GM21367 (cell line): ENCODE data around the gene HSD17B13.
A peak's percentile ranks its signal among the peaks of the same experiment; 100 is the strongest.
"Not testable (repeated sequence)": the region's sequence is repeated elsewhere in the genome, so short reads cannot be mapped to it uniquely, and the experiment has no call there.

Experiments
- ATAC-seq: cut with Tn5 transposase; IDR thresholded peaks from one replicate; pipeline ENCODE4 v1.9.1; 2021; ENCODE audit not compliant: unreplicated experiment

HSD17B13 gene

GRCh38 chr4:87322754-87323153, at the start of gene HSD17B13:
Gene HSD17B13, minus strand, starts transcription at chr4:87322882. Its CDS starts 41 bp downstream, at chr4:87322841.
- no peak for ATAC-seq

GRCh38 chr4:87370068-87370467, 47.4 kb upstream of the HSD17B13 start:
- ATAC-seq = no peak

GRCh38 chr4:87366521-87367162, 44.0 kb upstream of the HSD17B13 start:
- no peak for ATAC-seq

GRCh38 chr4:87365348-87365747, 42.7 kb upstream of the HSD17B13 start:
- ATAC-seq = no peak

- no peak for ATAC-seq
Measured at GRCh38 chr4:87363552-87363951, 40.9 kb upstream of the HSD17B13 start.

GRCh38 chr4:87360338-87360935, 37.8 kb upstream of the HSD17B13 start:
- no peak for ATAC-seq

GRCh38 chr4:87359258-87359657, 36.6 kb upstream of the HSD17B13 start:
- ATAC-seq = no peak

GRCh38 chr4:87356832-87357526, 34.3 kb upstream of the HSD17B13 start:
- no peak for ATAC-seq

- ATAC-seq = no peak
Measured at GRCh38 chr4:87354168-87355102, 31.8 kb upstream of the HSD17B13 start.

GRCh38 chr4:87353592-87353991, 30.9 kb upstream of the HSD17B13 start:
- peak; percentile 91 for ATAC-seq

GRCh38 chr4:87345139-87345538, 22.5 kb upstream of the HSD17B13 start:
- ATAC-seq = no peak

GRCh38 chr4:87342872-87343271, 20.2 kb upstream of the HSD17B13 start:
- ATAC-seq = no peak

- ATAC-seq = not testable (repeated sequence)
Measured at GRCh38 chr4:87341954-87342635, 19.4 kb upstream of the HSD17B13 start.

GRCh38 chr4:87339440-87339839, 16.8 kb upstream of the HSD17B13 start:
- no peak for ATAC-seq

- no peak for ATAC-seq
Measured at GRCh38 chr4:87337361-87337760, 14.7 kb upstream of the HSD17B13 start.

- ATAC-seq = no peak
Measured at GRCh38 chr4:87333267-87333666, 10.6 kb upstream of the HSD17B13 start.

- no peak for ATAC-seq
Measured at GRCh38 chr4:87330761-87331160, 8.1 kb upstream of the HSD17B13 start.

GRCh38 chr4:87327136-87327535, 4.5 kb upstream of the HSD17B13 start:
- no peak for ATAC-seq

GRCh38 chr4:87326460-87326859, 3.8 kb upstream of the HSD17B13 start:
- ATAC-seq = no peak

GRCh38 chr4:87321888-87322287, 794 bp downstream of the HSD17B13 start:
- ATAC-seq = no peak

- no peak for ATAC-seq
Measured at GRCh38 chr4:87317527-87317926, 5.2 kb downstream of the HSD17B13 start.
